Loucy (cell line): ENCODE measurements around the gene WDR12.

ENCODE experiments used
- EZH2phosphoT487 ChIP-seq: fragments of 200-600 bp; IDR thresholded peaks from 2 replicates; pipeline ENCODE4 v1.6.1; 2018; ENCODE audit warnings: antibody characterized with exemption, mild to moderate bottlenecking, moderate library complexity, borderline replicate concordance
- TF ChIP-seq, protein P1 (sequence below): fragments of 200-600 bp; sonication (generic); conservative IDR thresholded peaks from 2 replicates; pipeline ENCODE4 v1.5.1; 2014; ENCODE audit warnings: mild to moderate bottlenecking, antibody characterized with exemption, low read length

GRCh38 chr2:202831242-202832220, 79.9 kb downstream of the WDR12 start:
- TF ChIP-seq, protein P1, sequence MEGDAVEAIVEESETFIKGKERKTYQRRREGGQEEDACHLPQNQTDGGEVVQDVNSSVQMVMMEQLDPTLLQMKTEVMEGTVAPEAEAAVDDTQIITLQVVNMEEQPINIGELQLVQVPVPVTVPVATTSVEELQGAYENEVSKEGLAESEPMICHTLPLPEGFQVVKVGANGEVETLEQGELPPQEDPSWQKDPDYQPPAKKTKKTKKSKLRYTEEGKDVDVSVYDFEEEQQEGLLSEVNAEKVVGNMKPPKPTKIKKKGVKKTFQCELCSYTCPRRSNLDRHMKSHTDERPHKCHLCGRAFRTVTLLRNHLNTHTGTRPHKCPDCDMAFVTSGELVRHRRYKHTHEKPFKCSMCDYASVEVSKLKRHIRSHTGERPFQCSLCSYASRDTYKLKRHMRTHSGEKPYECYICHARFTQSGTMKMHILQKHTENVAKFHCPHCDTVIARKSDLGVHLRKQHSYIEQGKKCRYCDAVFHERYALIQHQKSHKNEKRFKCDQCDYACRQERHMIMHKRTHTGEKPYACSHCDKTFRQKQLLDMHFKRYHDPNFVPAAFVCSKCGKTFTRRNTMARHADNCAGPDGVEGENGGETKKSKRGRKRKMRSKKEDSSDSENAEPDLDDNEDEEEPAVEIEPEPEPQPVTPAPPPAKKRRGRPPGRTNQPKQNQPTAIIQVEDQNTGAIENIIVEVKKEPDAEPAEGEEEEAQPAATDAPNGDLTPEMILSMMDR = peak; percentile 92
- TF ChIP-seq EZH2phosphoT487 = no peak
